Nephron progenitor cell (in vitro differentiated cells): ENCODE measurements around the gene ESYT3.
"Not testable (repeated sequence)": the region's sequence is repeated elsewhere in the genome, so short reads cannot be mapped to it uniquely, and the experiment has no call there.

Experiments used
- DNase-seq: peaks from one replicate; pipeline ENCODE4 v3.0.0; 2021
- H3K27ac Mint-ChIP-seq: 2 replicates; pipeline ENCODE4 v1.8.0; 2021; ENCODE audit warnings: mild to moderate bottlenecking, moderate library complexity, mixed read lengths
- H3K27me3 Mint-ChIP-seq: 2 replicates; pipeline ENCODE4 v1.8.0; 2021; ENCODE audit warnings: mild to moderate bottlenecking, low read depth, mixed read lengths; ENCODE audit not compliant: poor library complexity
- H3K36me3 Mint-ChIP-seq: 2 replicates; pipeline ENCODE4 v1.8.0; 2021; ENCODE audit warnings: low read depth, mixed read lengths
- H3K4me1 Mint-ChIP-seq: 2 replicates; pipeline ENCODE4 v1.8.0; 2021; ENCODE audit warnings: mixed read lengths
- H3K4me3 Mint-ChIP-seq: 2 replicates; pipeline ENCODE4 v1.8.0; 2021; ENCODE audit warnings: mild to moderate bottlenecking, moderate library complexity, mixed read lengths
- H3K9me3 Mint-ChIP-seq: 2 replicates; pipeline ENCODE4 v1.8.0; 2021; ENCODE audit warnings: mild to moderate bottlenecking, moderate library complexity, mixed read lengths
- TF ChIP-seq, protein P1 (sequence below): fragments of 200-600 bp; sonication (generic); IDR thresholded peaks from 2 replicates; pipeline ENCODE4 v1.5.0; 2021; ENCODE audit warnings: antibody characterized with exemption

ESYT3 gene

DNA sequence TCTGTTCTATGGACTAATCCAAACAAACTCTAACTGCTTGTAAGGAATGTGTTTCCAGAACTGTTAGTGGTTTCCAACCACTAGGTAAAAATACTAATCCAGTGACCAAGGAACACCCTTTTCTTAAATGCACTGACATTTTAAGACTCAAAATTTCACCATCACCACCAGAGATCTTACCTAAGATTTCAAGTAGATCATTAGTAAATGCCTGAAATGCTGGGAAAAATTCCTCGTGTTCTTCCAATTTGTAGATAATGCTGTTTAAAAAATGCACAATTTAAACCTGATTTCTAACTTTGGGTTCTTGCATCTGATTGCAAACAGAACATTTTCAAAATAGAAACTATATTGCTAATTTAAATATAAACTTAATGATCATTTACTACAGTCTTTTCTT is 63.4 kb downstream of the ESYT3 start:
- Mint-ChIP-seq H3K27me3 (no peaks in the 10 kb centered on the region), H3K9me3 (no peaks in the 10 kb centered on the region), H3K36me3 (peaks cover 24% of the 10 kb centered on the region), H3K4me1 (no peaks in the 10 kb centered on the region), H3K4me3 (no peak overlapping the region), H3K27ac (no peak overlapping the region)
- TF ChIP-seq, protein P1, sequence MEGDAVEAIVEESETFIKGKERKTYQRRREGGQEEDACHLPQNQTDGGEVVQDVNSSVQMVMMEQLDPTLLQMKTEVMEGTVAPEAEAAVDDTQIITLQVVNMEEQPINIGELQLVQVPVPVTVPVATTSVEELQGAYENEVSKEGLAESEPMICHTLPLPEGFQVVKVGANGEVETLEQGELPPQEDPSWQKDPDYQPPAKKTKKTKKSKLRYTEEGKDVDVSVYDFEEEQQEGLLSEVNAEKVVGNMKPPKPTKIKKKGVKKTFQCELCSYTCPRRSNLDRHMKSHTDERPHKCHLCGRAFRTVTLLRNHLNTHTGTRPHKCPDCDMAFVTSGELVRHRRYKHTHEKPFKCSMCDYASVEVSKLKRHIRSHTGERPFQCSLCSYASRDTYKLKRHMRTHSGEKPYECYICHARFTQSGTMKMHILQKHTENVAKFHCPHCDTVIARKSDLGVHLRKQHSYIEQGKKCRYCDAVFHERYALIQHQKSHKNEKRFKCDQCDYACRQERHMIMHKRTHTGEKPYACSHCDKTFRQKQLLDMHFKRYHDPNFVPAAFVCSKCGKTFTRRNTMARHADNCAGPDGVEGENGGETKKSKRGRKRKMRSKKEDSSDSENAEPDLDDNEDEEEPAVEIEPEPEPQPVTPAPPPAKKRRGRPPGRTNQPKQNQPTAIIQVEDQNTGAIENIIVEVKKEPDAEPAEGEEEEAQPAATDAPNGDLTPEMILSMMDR, result no peak
- no peak for DNase-seq

DNA sequence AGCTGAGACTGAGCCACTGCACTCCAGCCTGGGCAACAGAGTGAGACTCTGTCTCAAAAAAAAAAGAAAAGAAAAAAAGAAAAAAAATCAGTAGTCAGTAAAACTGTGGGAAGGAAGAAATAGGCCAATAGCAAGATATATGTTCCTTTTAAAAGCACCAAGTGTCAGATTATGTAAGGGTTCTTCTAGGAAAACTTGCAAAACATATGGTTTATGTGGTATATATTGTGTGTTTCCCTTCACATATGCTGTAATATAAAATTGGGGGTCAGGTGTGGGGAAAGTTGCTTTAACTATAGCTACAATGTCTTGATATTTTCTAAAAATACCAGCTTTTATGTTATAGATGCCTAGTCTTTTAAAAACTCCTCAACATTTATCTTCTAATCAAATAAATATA is 64.6 kb downstream of the ESYT3 start:
- Mint-ChIP-seq H3K9me3 (no peaks in the 10 kb centered on the region), H3K27ac (no peak overlapping the region), H3K27me3 (no peaks in the 10 kb centered on the region), H3K4me3 (no peak overlapping the region), H3K4me1 (no peaks in the 10 kb centered on the region), H3K36me3 (peaks cover 17% of the 10 kb centered on the region)
- TF ChIP-seq, protein P1, result no peak
- no peak for DNase-seq

DNA sequence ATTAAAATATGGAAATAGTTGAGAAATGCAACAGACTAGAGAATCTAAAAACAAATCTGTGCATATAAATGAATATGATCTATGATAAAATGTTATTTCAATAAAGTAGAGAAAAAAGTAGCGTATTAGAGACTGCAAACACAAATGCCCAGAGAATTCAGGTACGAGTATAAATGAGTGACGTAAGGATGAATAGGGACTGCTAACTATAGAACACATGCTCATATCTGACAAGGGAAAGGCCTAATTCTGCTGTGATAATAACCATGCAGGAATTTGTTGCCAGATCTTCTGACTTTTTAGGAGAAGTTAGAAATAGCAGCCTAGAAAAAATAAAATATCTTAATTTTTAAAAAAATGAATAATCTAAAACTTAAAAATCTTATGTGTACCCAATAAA is 73.1 kb downstream of the ESYT3 start:
- Mint-ChIP-seq H3K36me3 (peaks cover 26% of the 10 kb centered on the region), H3K4me3 (no peak overlapping the region), H3K27me3 (no peaks in the 10 kb centered on the region), H3K9me3 (no peaks in the 10 kb centered on the region), H3K4me1 (no peaks in the 10 kb centered on the region), H3K27ac (no peak overlapping the region)
- TF ChIP-seq, protein P1, result no peak
- DNase-seq, result no peak

DNA sequence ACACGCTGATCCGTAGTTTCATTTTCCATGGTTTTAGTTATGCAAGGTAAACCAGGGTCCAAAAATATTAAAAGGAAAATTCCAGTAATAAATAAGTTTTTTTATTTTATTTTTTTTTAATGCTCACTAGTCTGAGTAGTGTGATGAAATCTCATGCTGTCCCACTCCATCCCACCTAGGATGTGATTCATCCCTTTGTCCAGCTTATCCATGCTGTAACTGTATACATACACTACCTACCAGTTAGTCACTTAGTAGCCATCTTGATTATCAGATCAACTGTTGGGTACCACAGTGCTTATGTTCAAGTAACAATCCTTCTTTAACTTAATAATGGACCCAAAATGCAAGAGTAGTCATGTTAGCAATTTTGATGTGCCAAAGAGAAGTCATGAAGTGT is 75.2 kb downstream of the ESYT3 start:
- no peak for DNase-seq
- Mint-ChIP-seq H3K36me3 (peaks cover 24% of the 10 kb centered on the region), H3K27me3 (no peaks in the 10 kb centered on the region), H3K4me1 (no peaks in the 10 kb centered on the region), H3K9me3 (no peaks in the 10 kb centered on the region), H3K4me3 (no peak overlapping the region), H3K27ac (no peak overlapping the region)
- TF ChIP-seq, protein P1, result no peak

DNA sequence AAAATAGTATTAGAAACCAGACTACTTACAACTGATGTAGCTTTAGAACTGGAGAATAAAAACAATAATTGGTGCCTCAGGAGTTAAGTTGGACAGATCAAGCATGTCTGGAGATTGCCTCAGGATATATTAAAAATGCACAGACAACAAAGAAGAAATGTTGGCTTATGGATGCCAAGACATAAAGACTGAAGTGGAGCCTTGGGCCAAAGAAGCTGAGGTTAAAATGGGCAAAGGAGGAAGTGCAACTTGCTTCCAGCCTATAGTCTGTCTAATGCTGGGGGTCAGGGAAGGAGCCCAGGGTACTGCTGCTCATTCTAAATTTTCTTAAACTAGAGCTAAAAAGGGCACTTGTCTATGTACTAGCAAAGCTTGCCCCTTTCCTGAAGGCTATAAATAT is 77.5 kb downstream of the ESYT3 start:
- DNase-seq, result no peak
- H3K27ac Mint-ChIP-seq, result no peak overlapping the region
- H3K4me3 Mint-ChIP-seq, result no peak overlapping the region
- peaks cover 6% of the 10 kb centered on the region for H3K9me3 Mint-ChIP-seq
- TF ChIP-seq, protein P1, result no peak
- H3K27me3 Mint-ChIP-seq, result no peaks in the 10 kb centered on the region
- H3K4me1 Mint-ChIP-seq, result no peaks in the 10 kb centered on the region
- H3K36me3 Mint-ChIP-seq, result peaks cover 30% of the 10 kb centered on the region

DNA sequence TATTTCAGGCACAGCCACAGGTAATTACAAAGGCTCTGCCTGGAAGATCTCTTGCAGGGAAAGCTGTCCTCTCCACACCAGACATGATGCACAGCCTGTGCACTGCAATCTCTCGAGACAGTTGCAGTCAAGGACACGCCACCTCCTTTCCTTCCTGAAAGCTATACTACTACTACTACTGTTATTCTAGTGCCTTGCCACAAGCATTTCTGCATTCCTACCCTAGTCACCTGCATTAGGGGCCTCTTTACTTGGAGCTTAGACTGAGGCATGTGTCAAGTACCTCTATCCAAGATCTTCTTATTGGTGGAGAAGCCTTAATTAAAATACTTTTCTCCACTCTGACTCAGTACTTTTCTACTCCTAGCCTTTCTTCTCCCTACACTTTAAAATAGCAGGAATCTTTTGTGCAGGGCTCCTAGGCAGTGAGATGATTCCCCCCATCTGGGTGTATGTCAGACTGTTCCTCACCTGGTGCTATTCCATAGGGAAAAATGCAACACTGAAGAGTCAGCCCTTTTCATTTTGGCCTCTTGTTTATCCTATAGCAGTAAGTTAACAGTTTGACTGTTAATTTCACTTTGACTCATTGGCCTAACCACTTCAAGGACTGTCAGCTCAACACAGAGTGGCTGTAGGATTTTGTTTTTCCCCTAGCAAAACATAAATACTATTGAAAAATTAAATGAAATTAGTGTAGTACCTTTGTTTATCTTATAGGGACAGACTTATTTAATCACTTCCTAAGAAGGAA is 78.9 kb downstream of the ESYT3 start:
- H3K4me1 Mint-ChIP-seq, result no peaks in the 10 kb centered on the region
- H3K36me3 Mint-ChIP-seq, result peaks cover 39% of the 10 kb centered on the region
- no peak for DNase-seq
- peaks cover 19% of the 10 kb centered on the region for H3K9me3 Mint-ChIP-seq
- TF ChIP-seq, protein P1, result no peak
- H3K27ac Mint-ChIP-seq, result no peak overlapping the region
- H3K4me3 Mint-ChIP-seq, result no peak overlapping the region
- H3K27me3 Mint-ChIP-seq, result no peaks in the 10 kb centered on the region

DNA sequence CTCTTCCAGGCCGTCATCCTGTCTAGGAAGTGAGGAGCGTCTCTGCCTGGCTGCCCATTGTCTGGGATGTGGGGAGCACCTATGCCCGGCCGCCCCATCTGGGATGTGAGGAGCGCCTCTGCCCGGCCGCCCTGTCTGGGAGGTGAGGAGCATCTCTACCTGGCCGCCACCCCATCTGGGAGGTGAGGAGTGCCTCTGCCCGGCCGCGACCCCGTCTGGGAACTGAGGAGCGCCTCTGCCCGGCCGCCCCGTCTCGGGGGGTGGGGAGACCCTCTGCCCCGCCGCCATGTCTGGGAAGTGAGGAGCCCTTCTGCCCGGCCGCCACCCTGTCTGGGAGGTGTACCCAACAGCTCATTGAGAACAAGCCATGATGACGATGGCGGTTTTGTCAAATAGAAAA is 87.0 kb downstream of the ESYT3 start:
- H3K4me3 Mint-ChIP-seq, H3K4me1 Mint-ChIP-seq, DNase-seq, H3K27me3 Mint-ChIP-seq, H3K27ac Mint-ChIP-seq: not testable (repeated sequence)
- Mint-ChIP-seq H3K9me3 (peaks cover 80% of the 10 kb centered on the region), H3K36me3 (peaks cover 95% of the 10 kb centered on the region)
